ENCODE measurements around the gene CASD1.

Gene CASD1

DNA sequence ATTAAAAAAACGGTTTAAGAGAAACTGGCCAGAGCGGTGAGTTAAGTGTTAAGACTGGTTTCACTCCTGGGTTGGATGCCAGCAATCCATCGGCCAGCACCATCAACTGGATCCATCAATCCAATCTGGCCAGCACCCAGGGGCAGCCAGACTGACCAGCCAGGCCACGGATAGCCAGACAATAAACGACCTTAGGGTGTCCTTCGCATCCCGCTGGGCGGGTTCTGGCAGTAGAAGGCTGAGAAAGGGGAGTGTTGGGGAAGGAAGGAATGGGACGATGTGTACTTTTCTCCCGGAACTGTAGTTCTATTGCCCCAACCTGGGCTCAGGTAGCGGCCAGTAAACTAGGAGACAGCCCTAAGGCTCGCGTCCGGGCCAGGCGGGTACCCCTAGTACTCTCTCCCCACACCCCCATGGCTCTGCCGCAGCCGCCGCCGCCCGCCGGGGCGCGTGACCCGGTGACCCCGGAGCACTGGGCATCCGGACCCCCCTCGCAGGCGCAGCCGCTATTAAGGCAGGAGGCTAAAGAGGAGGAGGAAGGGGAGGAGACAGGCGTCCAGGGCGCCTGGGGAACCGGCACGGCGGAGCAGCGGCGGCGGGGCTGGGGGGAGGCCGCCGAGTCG is at the start of gene CASD1:
Gene CASD1, plus strand, starts transcription at position 546 of the 623 bp plus-strand sequence. CDS start 276 bp downstream, outside the sequence.
- peak; percentile 74 for DNase-seq

DNA sequence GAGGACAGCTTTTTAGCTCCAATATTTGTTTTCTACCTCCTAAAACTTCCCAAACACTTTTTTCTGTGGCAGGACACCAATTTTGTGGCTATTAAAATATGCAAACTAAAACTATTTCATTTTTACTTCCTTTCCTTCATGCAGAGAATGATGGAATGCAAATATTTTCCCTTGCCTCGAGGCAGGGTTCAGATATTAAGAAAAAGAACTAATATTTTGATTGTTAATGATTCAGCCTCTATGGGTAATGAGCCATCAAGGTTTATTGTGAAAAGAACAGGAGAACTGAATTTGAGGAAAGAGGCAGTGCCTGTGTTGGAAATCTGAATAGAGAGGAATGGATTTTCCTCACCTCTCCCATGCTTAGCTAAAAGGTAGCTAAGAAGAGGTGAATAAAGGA is 43.1 kb upstream of the CASD1 start:
- DNase-seq, result no peak

DNA sequence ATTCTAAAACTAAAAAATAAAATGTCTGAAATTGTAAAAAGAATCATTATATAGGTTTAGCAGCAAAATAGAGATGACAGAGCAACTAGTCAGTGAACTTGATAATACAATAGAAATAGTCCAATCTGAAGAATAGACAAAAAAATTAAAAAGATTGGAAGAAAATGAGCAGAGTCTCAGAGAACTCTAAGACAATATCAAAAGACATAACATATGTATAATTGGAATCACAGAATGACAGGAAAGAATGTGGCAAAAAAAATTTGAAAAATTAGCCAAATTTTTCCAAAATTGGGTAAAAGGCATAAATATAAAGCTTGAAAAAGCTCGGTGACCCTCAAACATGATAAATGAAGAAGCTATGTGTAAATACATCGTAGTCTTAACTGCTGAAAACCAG is 38.0 kb upstream of the CASD1 start:
- no peak for DNase-seq

DNA sequence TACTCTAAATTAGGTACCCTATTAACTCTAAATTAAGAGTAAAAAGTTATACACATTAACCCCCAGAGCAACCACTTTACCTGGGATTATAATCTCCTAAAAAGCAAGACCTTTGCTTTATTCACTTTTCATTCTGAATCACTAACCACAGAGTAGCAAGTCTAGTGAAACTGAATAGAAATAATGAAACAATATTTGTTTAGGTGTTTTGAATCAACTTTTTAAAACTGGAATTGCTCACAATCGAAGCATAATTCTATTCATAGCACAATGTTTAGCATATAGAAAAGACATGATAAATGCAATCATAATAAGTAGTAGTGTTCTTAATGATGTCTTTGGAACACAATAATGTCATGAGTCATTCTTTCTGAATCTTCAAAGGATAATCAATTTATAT is 37.0 kb upstream of the CASD1 start:
- DNase-seq, result no peak

DNA sequence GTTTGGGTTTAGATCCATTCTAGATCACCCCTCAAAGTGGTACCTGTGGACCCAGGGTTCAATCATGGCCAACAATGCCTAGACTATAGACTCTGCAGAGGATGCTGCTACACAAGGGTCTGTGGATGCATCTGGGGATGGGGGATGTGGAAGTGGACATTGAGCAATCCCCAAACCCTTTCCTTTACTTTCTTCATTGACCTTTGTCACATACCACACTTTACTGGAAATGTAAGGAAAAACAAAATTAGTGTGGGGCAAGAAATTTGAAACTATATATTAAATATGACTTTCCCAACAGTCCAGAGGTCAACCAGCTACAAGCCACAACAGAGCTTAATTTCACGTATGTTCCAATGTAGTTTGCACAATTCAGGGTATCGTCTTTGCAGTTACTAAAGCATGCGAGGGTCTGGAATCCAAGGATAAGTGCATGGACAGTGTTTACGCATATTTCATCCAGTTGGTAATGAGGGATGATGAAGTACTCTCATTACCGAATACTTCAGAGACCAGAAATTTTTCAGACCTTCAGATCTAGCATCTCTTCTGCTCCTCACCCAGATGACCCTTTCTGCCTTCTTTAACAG is 33.3 kb upstream of the CASD1 start:
- no peak for DNase-seq

DNA sequence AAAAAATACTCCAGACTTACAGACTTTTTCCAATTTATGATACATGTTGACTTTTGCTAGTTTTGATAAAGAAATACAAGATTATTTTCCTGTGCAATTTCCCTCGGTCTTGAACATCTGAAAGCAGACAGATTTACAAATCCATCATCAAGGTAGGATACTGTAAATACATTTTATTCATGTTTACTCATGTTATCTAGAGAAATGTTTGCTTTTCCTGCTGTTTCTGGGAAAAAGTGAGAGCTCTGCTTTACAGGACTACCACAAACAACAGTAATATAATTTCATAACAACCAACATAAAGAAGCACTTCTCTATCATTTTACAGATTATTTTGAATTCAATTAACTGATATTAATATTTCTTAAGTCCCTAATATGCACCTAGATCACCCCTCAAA is 31.7 kb upstream of the CASD1 start:
- no peak for DNase-seq

DNA sequence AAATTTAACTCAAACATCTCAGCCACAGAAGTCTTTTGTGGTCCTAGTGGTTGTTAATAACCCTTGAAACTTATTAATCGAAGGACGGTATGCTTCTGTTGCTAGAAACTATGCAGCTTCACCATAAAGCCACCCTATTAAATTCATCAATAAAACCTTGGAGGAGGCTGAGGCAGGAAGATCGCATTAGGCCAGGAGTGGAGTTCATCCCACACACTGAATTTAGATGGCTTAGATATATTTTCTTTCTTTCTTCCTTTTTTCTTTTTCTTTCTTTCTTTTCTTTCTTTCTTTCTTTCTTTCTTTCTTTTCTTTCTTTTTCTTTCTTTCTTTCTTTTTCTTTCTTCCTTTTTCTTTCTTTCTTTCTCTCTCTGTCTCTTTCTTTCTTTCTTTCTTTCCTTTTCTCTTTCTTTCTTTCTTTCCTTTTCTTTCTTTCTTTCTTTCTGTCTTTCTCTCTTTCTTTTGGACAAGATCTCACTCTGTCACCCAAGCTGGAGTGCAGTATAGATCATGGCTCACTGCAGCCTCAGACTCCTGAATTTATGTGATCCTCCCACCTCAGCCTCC is 30.9 kb upstream of the CASD1 start:
- DNase-seq, result no peak

DNA sequence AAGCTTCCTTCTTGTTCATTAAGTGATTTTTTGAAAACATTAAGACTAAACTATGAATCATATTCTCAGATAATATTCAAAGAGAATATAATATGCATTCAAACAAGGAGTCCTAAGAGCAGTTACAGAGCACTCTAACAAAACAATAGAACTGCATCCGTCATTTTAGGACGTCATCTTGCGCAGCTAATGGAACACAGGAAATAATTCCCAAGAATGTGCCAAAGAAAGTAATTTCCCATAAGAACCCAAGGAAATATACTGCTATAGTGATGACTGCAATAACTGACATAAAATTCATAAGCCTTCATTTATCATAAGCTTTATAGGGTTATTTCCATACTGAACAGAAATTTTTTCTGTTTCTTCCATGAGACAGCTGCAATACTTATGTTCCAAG is 28.3 kb upstream of the CASD1 start:
- no peak for DNase-seq

DNA sequence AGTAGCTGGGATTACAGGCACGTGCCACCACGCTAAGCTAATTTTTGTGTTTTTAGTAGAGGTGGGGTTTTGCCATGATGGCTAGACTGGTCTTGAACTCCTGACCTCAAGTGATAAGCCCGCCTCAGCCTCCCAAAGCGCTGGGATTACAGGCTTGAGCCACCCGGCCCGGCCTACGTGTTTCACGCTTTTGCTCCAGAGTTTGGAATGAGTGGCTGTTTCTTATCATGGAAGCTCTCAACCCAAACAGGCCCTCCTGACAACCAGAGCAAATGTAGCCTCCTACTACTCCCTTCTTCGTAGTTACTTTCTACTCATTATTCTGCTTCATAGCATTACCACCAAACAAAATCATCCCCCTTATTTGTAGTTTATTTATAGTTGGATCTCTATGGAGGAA is 26.8 kb upstream of the CASD1 start:
- DNase-seq, result no peak

DNA sequence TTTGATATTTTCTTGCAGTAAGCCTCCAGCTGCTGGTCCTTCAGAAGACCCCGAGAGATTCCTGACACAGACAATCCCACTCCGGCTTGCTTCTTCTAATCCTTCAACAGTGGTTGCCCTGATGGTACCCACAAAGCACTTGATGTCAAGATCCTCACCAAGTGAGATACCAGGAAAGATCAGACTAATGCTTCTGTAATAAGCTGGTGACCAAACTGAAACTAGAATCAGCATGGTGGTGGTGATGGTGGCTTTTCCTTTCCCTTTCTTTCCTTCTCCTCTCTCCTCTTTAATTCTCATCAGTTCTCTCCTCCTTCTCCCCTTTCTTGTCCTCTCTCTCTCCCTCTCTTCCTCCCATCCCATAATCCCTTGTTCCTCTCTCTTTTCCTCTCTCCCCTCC is 25.8 kb upstream of the CASD1 start:
- no peak for DNase-seq

DNA sequence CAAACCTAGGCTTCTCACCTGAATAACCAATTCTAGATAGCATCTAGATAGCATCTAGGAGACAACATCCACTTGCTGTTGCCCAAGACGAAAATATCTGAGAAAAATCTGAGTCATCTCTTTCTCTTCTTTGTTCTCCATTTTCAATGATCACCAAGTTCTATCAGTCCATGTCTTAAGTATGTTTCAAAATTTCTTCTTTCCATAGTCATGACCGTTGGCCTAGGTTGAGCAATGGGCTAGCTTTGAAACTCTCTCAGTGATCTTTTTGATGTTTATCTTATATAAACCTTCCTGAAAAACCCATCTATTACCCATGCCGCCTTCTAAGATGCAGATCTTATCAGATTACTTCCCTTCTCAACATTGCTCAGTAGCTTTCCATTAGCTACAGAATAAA is 23.4 kb upstream of the CASD1 start:
- DNase-seq, result no peak

DNA sequence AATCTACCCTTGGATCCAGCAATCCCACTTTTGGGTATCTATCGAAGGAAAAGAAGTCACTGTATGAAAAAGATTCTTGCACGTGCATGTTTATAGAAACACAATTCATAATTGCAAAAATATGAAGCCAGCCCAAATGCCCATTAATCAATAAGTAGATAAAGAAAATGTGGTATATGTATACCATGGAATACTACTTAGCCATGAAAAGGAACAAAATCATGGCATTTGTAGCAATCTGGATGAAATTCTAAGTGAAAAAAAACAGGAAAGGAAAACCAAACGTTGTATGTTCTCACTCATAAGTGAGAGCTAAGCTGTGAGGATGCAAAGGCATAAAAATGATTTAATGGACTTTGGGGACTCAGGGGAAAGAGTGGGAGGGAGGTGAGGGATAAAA is 18.2 kb upstream of the CASD1 start:
- no peak for DNase-seq

DNA sequence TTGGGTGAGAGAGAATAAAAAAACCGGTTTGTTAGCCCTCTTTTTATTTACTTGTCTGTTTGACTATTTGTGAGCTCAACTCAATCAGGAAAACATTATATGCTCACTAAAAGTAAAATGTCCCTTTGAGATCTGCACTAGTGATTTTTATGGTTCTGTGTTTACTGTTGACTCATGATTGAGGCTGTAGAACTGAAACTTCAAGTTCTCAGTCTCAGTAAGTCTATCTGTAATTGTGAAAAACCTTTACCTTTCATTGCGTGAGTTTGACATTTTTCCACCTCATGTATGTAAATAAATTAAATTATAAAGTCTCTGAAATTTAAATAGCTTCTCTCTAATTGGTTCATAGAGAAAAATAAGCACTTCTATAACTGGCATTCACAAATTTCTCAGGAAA is 17.0 kb upstream of the CASD1 start:
- DNase-seq, result no peak

DNA sequence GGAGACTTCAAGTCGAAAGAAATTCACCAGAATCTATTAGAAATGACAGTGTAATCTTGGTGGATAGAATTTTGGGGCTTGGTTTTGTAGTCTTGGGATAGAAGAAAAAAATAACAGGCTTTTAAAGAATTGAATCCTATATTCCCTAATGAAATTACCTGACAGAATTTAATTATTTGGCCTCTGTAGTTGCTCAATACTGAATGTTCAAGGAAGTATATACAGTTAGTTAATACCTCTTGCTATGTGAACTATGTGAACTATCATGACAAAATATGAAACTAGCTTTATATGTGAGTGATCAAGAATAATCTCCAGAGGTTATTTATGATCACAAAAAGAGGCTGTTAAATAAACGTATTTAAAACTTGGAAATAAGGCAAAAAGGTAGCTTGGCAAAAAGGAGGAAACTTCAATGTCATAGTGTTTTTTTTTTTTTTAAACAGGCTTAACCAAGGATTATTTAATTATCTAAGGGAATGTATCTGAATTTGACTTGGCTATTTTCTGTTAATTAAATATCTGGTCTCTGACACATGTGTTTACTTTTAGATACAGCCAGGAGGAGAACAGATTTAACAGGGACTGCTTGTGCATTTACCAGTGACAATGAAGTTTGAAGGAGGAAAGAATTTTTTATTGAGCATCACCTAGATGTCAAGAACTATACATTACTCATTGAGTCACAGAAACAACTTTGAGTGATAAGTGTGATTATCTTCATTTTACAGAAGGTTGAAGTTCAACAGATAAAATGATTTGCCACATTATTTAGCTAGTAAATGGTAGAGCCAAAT is 11.5 kb upstream of the CASD1 start:
- DNase-seq, result no peak

DNA sequence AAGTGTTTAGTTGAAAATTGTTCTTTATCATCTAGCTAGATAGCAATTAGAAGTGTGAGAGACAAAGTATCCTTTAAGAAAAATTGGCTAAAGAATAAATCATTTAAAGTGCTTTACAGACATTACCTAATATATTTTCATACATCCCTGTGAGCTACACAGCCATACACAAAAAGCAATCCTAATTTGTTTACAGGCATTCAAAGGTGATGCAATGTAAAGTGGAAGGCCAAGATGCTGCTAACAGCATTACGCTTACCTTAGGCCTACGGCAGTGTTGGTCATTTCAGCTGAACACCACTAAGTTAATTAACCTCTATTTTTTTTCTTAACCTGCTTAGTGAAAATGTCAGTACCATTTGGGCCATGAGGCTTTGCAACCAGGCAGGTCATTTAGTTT is 10.7 kb upstream of the CASD1 start:
- no peak for DNase-seq

DNA sequence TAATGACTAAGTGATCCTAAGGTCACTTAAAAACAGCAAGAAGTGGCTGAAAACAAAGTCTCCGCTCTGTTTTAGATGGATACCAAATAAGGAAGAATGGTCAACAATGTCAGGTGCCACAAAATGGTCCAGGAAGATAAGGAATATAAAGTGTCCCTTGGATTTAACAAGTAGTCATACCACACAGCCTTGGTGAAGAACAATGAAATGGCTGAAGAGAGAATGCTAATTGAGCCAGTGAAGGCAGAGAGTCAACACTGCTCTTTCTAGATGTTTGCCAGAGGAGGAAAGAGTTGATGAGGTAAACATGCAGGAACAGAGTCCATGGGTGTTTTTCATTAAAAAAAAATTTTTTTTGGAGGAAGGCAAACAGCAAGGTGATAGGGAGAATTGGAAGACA is 2.1 kb upstream of the CASD1 start:
- no peak for DNase-seq

DNA sequence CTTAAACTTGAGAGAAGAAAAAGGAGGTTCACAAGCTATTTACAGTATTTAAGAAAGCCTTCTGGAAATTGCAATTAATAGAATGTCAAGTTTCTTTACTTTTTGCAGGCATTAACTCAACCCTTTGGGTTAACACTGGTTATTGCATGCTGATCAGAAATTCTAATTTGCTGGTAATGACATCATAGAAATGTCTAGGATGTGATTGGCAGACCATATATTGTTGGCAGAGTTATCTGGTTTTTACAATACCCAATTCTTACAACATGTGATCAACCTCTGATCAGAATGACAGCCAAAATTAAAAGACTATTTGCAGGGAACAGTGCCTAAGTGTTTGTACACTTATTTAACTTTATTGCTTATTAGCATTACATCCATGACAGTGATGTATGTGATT is 1.6 kb upstream of the CASD1 start:
- DNase-seq, result no peak

DNA sequence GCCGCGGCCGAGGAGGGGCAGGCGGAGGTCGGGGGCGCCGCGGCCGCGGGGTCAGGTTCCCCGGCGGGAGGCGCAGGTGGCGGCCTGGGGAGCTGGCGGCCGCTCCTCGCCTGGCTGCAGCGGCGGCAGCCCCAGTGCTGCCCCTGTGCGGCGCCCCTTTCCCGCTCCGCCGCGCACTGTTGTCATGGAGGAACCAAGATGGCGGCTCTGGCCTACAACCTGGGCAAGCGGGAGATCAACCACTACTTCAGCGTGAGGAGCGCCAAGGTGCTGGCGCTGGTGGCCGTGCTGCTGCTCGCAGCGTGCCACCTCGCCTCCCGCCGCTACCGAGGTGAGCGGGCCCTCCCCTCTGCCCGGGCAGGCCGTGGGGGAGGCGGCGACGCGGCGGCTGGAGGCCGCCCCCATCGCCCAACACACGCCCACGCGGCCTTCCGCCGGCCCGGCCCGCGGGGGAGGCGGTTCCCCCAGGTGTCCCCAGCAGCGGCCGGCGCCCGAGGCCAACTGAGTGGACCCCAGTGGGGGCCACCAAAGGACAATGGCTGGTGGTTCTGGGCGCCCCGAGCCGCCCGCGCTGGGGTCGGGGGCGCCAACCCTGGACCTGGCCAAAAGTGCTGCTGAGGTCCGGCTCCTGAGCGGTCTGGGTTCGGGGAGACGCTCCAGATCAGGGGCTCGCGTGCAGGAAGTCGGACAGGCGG is 425 bp downstream of the CASD1 start:
- peak; percentile 72 for DNase-seq

DNA sequence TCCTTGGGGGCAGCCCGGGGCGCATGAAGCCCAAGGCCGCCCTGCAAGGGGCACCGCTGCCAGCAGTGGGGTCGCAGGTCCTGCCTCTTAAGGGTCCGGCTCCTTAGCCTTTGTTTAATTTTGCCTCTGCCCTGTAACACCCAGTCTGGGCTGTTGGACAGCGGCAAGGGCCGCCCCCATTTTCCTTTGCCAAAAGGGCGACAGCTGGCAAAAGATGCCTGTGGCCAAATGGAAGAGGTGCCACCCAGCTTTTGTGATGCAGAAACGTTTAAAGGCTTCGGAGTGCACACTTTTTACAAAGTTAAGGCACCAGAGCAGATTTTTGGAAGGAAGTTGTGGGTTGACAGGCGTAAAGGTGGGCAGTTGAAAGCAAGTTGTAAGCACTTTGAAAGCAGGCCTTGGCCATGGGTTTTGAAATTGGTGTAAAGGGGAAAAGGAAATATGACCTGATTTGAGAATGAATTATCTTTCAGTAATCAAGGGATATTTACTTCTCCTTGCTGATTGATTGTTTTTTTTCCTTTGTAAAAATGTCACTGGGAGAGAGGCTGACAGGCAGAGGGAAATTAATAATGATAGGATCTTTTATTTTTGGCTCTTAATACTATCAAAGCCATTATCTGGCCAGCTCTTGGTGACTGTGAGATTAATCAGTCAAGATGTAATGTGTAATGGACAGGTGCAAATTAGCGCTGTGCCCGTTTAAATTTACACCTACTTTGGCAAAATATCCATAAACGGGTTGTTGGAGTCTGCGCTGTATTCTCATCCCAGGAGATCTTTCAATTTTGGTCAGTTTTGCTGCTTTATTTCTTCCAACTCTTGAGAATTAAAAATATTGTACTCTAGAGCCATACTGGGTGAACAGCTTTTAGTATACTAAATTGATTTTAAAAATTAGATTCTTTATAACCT is 1.2 kb downstream of the CASD1 start:
- peak; percentile 50 for DNase-seq

DNA sequence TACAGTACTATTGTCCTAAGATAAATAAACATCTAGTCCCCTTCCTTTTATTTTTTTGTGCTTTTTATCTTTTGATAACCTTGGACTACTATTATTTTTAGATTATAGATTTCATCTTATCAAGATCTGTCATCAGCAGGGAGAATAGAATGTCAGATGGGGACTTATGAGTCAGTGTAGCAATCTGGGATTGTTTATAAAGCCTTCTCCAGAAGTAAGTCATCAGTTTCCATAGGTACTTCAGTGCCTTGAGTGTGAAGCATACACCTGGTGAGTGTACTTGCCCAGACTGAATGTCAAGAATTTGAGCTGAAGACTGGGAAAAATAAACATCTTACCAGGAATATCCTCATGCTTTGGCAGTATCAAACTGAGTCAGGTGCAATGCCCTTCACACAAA is 2.1 kb downstream of the CASD1 start:
- DNase-seq, result no peak

DNA sequence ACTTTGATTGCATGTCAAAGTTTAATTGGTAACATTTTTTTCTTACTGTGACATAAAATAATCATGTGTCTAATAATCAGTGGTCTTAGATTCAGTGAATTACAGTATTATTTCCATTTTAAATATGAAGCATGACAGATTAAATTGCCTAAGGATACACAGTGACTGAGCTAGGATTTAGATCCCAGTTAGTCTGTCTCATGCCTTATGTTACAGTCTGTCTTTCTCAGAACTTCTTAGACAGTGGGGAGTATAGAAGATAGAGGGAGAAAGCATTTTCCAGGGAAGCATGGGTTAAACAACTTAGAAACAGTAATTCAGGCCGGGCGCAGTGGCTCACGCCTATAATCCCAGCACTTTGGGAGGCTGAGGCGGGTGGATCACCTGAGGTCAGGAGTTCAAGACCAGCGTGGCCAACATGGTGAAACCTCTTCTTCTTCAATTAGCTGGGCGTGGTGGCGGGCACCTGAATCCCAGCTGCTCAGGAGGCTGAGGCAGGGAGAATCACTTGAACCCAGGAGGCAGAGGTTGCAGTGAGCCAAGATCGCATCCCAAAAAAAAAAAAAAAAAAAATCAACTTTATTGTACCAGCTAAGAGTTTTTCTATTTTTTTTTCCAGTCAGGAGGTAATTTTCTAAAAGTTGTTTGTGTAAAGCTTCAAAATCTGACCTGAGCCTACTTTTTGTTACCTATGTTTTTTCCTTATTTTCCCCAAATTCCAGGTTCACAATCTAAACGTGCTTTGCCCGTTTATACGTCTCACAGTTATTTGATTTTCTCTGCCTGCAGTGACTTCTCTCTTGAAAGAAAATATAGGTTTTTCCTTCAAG is 3.3 kb downstream of the CASD1 start:
- DNase-seq, result no peak

DNA sequence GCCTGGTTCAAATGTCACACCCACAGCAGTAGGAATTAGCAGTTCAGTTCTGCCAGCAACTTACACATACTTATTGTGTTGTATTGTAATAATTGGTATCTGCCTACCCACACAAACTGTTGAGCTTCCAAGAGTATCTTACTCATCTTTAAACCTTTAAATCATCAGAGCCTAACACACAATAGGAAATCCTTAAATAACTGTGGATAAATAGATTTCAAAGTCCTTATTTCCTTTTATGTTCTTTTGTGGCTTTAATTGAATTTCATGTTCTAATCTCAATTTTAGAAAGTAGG is 3.9 kb downstream of the CASD1 start:
- no peak for DNase-seq
